ENCODE results near the gene GRK3.

The GRK3 gene

GRCh38 chr22:25563761-25564319 lies 635 bp upstream of the GRK3 start:
- Histone ChIP-seq H3K9ac (ENCODE audit: low read length) (no peak overlapping the region), H2BK5ac (ENCODE audit: low read depth, low read length, poor library complexity) (no peak overlapping the region), H3K14ac (ENCODE audit: low read length) (no peak overlapping the region), H3K4me1 (ENCODE audit: control insufficient read depth in 1 of 2, insufficient read depth in 2 of 2, low read length in 2 of 2) (peaks cover 0 to 10% of the 10 kb centered on the region in 2 experiments), H4K8ac (ENCODE audit: low read depth, low read length) (peak overlapping the region; percentile 39), H3K79me2 (ENCODE audit: control insufficient read depth, insufficient read depth, low read length, poor library complexity) (no peaks in the 10 kb centered on the region), H4K12ac (ENCODE audit: low read depth, low read length) (no peak overlapping the region), H3K27ac (ENCODE audit: low read depth, low read length) (no peak overlapping the region), H3K79me1 (ENCODE audit: low read length) (peaks cover 3% of the 10 kb centered on the region), H3K4ac (ENCODE audit: low read depth, low read length) (no peak overlapping the region), H2BK120ac (ENCODE audit: insufficient read depth, low read length, poor library complexity) (no peak overlapping the region), H3K4me3 (ENCODE audit: low read depth, low read length) (peak overlapping the region; percentile 12), H2AK5ac (ENCODE audit: low read length) (no peak overlapping the region), H3K36me3 (ENCODE audit: control insufficient read depth in 1 of 2, insufficient read depth in 2 of 2, low read length in 2 of 2) (no peaks in the 10 kb centered on the region), H2BK12ac (ENCODE audit: low read length) (no peak overlapping the region), H3K4me2 (ENCODE audit: low read length) (peak overlapping the region; percentile 93), H3K27me3 (ENCODE audit: insufficient read depth, low read length) (no peaks in the 10 kb centered on the region), H3K18ac (ENCODE audit: low read length) (no peak overlapping the region), H3K9me3 (ENCODE audit: insufficient read depth, low read depth, low read length) (no peaks in the 10 kb centered on the region), H2AFZ (ENCODE audit: insufficient read depth, low read length, poor library complexity) (peak overlapping the region; percentile 27), H4K91ac (ENCODE audit: low read depth, low read length) (no peak overlapping the region), H3K23ac (ENCODE audit: low read length) (no peak overlapping the region)
- no CpG with 5 or more reads among the region's 21 CpGs for WGBS (ENCODE audit: extremely low coverage, insufficient coverage, insufficient read length)
- DNase-seq, result peak; percentile 48 to 65

- H2AK5ac ChIP-seq (ENCODE audit: low read length), result no peak overlapping the region
- H3K79me1 ChIP-seq (ENCODE audit: low read length), result peaks cover 3% of the 10 kb centered on the region
- peak overlapping the region; percentile 74 for H3K4me2 ChIP-seq (ENCODE audit: low read length)
- peak; percentile 53 to 75 for DNase-seq
- H4K8ac ChIP-seq (ENCODE audit: low read depth, low read length), result no peak overlapping the region
- H3K27ac ChIP-seq (ENCODE audit: low read depth, low read length), result no peak overlapping the region
- no peak overlapping the region for H3K4ac ChIP-seq (ENCODE audit: low read depth, low read length)
- H4K91ac ChIP-seq (ENCODE audit: low read depth, low read length), result peak overlapping the region; percentile 52
- WGBS (ENCODE audit: extremely low coverage, insufficient coverage, insufficient read length), result no CpG with 5 or more reads among the region's 61 CpGs
- H2BK5ac ChIP-seq (ENCODE audit: low read depth, low read length, poor library complexity), result no peak overlapping the region
- no peak overlapping the region for H3K23ac ChIP-seq (ENCODE audit: low read length)
- H3K14ac ChIP-seq (ENCODE audit: low read length), result peak overlapping the region; percentile 54
- no peaks in the 10 kb centered on the region for H3K9me3 ChIP-seq (ENCODE audit: insufficient read depth, low read depth, low read length)
- no peaks in the 10 kb centered on the region for H3K27me3 ChIP-seq (ENCODE audit: insufficient read depth, low read length)
- H3K9ac ChIP-seq (ENCODE audit: low read length), result peak overlapping the region; percentile 73
- peak overlapping the region; percentile 33 for H3K18ac ChIP-seq (ENCODE audit: low read length)
- no peaks in the 10 kb centered on the region for H3K79me2 ChIP-seq (ENCODE audit: control insufficient read depth, insufficient read depth, low read length, poor library complexity)
- H4K12ac ChIP-seq (ENCODE audit: low read depth, low read length), result peak overlapping the region; percentile 3
- no peak overlapping the region for H2BK12ac ChIP-seq (ENCODE audit: low read length)
- H3K4me3 ChIP-seq (ENCODE audit: low read depth, low read length), result peak overlapping the region; percentile 89
- peak overlapping the region; percentile 50 for H2AFZ ChIP-seq (ENCODE audit: insufficient read depth, low read length, poor library complexity)
- no peaks in the 10 kb centered on the region for H3K36me3 ChIP-seq (ENCODE audit: control insufficient read depth in 1 of 2, insufficient read depth in 2 of 2, low read length in 2 of 2)
- no peak overlapping the region for H2BK120ac ChIP-seq (ENCODE audit: insufficient read depth, low read length, poor library complexity)
- peaks cover 0 to 10% of the 10 kb centered on the region in 2 experiments for H3K4me1 ChIP-seq (ENCODE audit: control insufficient read depth in 1 of 2, insufficient read depth in 2 of 2, low read length in 2 of 2)
Observed at GRCh38 chr22:25564979-25565677, 653 bp downstream of the GRK3 start.

- no CpG with 5 or more reads among the region's 5 CpGs for WGBS (ENCODE audit: extremely low coverage, insufficient coverage, insufficient read length)
- no peak overlapping the region for H3K18ac ChIP-seq (ENCODE audit: low read length)
- no peak overlapping the region for H3K23ac ChIP-seq (ENCODE audit: low read length)
- no peaks in the 10 kb centered on the region for H3K79me2 ChIP-seq (ENCODE audit: control insufficient read depth, insufficient read depth, low read length, poor library complexity)
- no peak overlapping the region for H3K27ac ChIP-seq (ENCODE audit: low read depth, low read length)
- no peaks in the 10 kb centered on the region for H3K36me3 ChIP-seq (ENCODE audit: control insufficient read depth in 1 of 2, insufficient read depth in 2 of 2, low read length in 2 of 2)
- no peaks in the 10 kb centered on the region for H3K27me3 ChIP-seq (ENCODE audit: insufficient read depth, low read length)
- H4K8ac ChIP-seq (ENCODE audit: low read depth, low read length), result no peak overlapping the region
- DNase-seq, result peak in 1 of 2 donors; percentile 30
- no peak overlapping the region for H2BK5ac ChIP-seq (ENCODE audit: low read depth, low read length, poor library complexity)
- H3K4me3 ChIP-seq (ENCODE audit: low read depth, low read length), result no peak overlapping the region
- peaks cover 3% of the 10 kb centered on the region for H3K79me1 ChIP-seq (ENCODE audit: low read length)
- no peak overlapping the region for H2BK120ac ChIP-seq (ENCODE audit: insufficient read depth, low read length, poor library complexity)
- H2AFZ ChIP-seq (ENCODE audit: insufficient read depth, low read length, poor library complexity), result no peak overlapping the region
- no peak overlapping the region for H3K4me2 ChIP-seq (ENCODE audit: low read length)
- H3K9me3 ChIP-seq (ENCODE audit: insufficient read depth, low read depth, low read length), result no peaks in the 10 kb centered on the region
- H3K4ac ChIP-seq (ENCODE audit: low read depth, low read length), result no peak overlapping the region
- no peak overlapping the region for H4K12ac ChIP-seq (ENCODE audit: low read depth, low read length)
- H2BK12ac ChIP-seq (ENCODE audit: low read length), result no peak overlapping the region
- no peak overlapping the region for H3K9ac ChIP-seq (ENCODE audit: low read length)
- peaks cover 0 to 10% of the 10 kb centered on the region in 2 experiments for H3K4me1 ChIP-seq (ENCODE audit: control insufficient read depth in 1 of 2, insufficient read depth in 2 of 2, low read length in 2 of 2)
- H4K91ac ChIP-seq (ENCODE audit: low read depth, low read length), result no peak overlapping the region
- no peak overlapping the region for H3K14ac ChIP-seq (ENCODE audit: low read length)
- H2AK5ac ChIP-seq (ENCODE audit: low read length), result no peak overlapping the region
Observed at GRCh38 chr22:25566186-25566897, 1.9 kb downstream of the GRK3 start.

GRCh38 chr22:25566898-25567235 lies 2.4 kb downstream of the GRK3 start:
- H3K4me2 ChIP-seq (ENCODE audit: low read length), result no peak overlapping the region
- no peak overlapping the region for H2BK5ac ChIP-seq (ENCODE audit: low read depth, low read length, poor library complexity)
- no peak overlapping the region for H3K14ac ChIP-seq (ENCODE audit: low read length)
- no peaks in the 10 kb centered on the region for H3K27me3 ChIP-seq (ENCODE audit: insufficient read depth, low read length)
- no peak overlapping the region for H3K9ac ChIP-seq (ENCODE audit: low read length)
- no peak overlapping the region for H2AK5ac ChIP-seq (ENCODE audit: low read length)
- no peak overlapping the region for H3K27ac ChIP-seq (ENCODE audit: low read depth, low read length)
- H4K91ac ChIP-seq (ENCODE audit: low read depth, low read length), result no peak overlapping the region
- no peak overlapping the region for H2BK12ac ChIP-seq (ENCODE audit: low read length)
- no peak overlapping the region for H2BK120ac ChIP-seq (ENCODE audit: insufficient read depth, low read length, poor library complexity)
- H3K4me3 ChIP-seq (ENCODE audit: low read depth, low read length), result no peak overlapping the region
- H3K18ac ChIP-seq (ENCODE audit: low read length), result no peak overlapping the region
- no peak overlapping the region for H4K8ac ChIP-seq (ENCODE audit: low read depth, low read length)
- no peaks in the 10 kb centered on the region for H3K36me3 ChIP-seq (ENCODE audit: control insufficient read depth in 1 of 2, insufficient read depth in 2 of 2, low read length in 2 of 2)
- no peak overlapping the region for H2AFZ ChIP-seq (ENCODE audit: insufficient read depth, low read length, poor library complexity)
- H3K79me2 ChIP-seq (ENCODE audit: control insufficient read depth, insufficient read depth, low read length, poor library complexity), result no peaks in the 10 kb centered on the region
- DNase-seq, result peak in 1 of 2 donors; percentile 43
- H3K4me1 ChIP-seq (ENCODE audit: control insufficient read depth in 1 of 2, insufficient read depth in 2 of 2, low read length in 2 of 2), result peaks cover 0 to 10% of the 10 kb centered on the region in 2 experiments
- no peak overlapping the region for H3K23ac ChIP-seq (ENCODE audit: low read length)
- peaks cover 3% of the 10 kb centered on the region for H3K79me1 ChIP-seq (ENCODE audit: low read length)
- no peak overlapping the region for H3K4ac ChIP-seq (ENCODE audit: low read depth, low read length)
- no peak overlapping the region for H4K12ac ChIP-seq (ENCODE audit: low read depth, low read length)
- WGBS (ENCODE audit: extremely low coverage, insufficient coverage, insufficient read length), result no CpG with 5 or more reads among the region's 2 CpGs
- no peaks in the 10 kb centered on the region for H3K9me3 ChIP-seq (ENCODE audit: insufficient read depth, low read depth, low read length)

Measured in trophoblast cell (in vitro differentiated cells and primary cell).